Subcutaneous abdominal adipose tissue (tissue), 5 donors: Measurements from ENCODE around the gene DPYD.

Source experiments
- H3K27ac ChIP-seq: one replicate; pipeline ENCODE4 v1.7.0; 2013; ENCODE audit warnings: low read depth, mild to moderate bottlenecking, inconsistent platforms, low read length, moderate library complexity
- H3K27me3 ChIP-seq, 5 donors: one replicate each; pipeline ENCODE4 v1.7.0; 2013; ENCODE audit warnings: low read length in 5 of 5, inconsistent platforms in 1 of 5; ENCODE audit not compliant: control insufficient read depth in 5 of 5, insufficient read depth in 4 of 5
- H3K36me3 ChIP-seq, 5 donors: one replicate each; pipeline ENCODE4 v1.7.0; 2013; ENCODE audit warnings: low read length in 5 of 5; ENCODE audit not compliant: control insufficient read depth in 5 of 5, insufficient read depth in 5 of 5
- H3K4me1 ChIP-seq, 5 donors: one replicate each; pipeline ENCODE4 v1.7.0; 2013; ENCODE audit warnings: low read length in 5 of 5, mild to moderate bottlenecking in 3 of 5, moderate library complexity in 1 of 5; ENCODE audit not compliant: control insufficient read depth in 5 of 5, insufficient read depth in 5 of 5
- H3K4me3 ChIP-seq, 5 donors: one replicate each; pipeline ENCODE4 v1.7.0; 2013; ENCODE audit warnings: low read length in 5 of 5, low read depth in 1 of 5
- H3K9ac ChIP-seq, 5 donors: one replicate each; pipeline ENCODE4 v1.7.0; 2013; ENCODE audit warnings: low read length in 5 of 5, mild to moderate bottlenecking in 4 of 5, moderate library complexity in 3 of 5
- H3K9me3 ChIP-seq, 5 donors: one replicate each; pipeline ENCODE4 v1.7.0; 2013; ENCODE audit warnings: low read length in 5 of 5; ENCODE audit not compliant: control insufficient read depth in 5 of 5
- donor health status: healthy.
- donor health status: healthy.
- donor health status: healthy.
- donor health status: healthy.
- donor health status: healthy.

Gene DPYD

DNA sequence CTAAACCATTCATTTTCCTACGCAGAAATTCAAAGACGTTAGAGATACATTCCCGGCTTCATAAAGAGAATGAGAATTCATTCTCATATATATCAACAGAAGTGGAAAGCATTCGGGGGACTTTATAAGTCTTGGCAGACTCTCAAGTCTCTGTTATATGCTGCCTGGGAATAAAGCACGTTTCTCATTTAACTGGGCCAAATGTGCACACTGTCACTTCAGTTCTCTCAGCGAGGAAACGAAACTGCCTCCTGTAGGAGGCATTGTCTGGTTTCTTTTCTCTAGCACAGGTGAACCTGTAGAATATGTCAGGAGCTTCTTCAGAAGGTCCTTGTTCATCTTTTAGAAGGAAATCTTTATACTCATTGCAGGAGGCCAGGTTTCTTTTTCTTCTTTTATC is 831.7 kb downstream of the DPYD start:
- Histone ChIP-seq H3K4me1 (no peaks in the 10 kb centered on the region), H3K27me3 (no peaks in the 10 kb centered on the region), H3K4me3 (no peak overlapping the region), H3K36me3 (peaks cover 0 to 6% (median 0%) of the 10 kb centered on the region in 5 donors), H3K27ac (no peak overlapping the region), H3K9me3 (no peaks in the 10 kb centered on the region), H3K9ac (no peak overlapping the region)

DNA sequence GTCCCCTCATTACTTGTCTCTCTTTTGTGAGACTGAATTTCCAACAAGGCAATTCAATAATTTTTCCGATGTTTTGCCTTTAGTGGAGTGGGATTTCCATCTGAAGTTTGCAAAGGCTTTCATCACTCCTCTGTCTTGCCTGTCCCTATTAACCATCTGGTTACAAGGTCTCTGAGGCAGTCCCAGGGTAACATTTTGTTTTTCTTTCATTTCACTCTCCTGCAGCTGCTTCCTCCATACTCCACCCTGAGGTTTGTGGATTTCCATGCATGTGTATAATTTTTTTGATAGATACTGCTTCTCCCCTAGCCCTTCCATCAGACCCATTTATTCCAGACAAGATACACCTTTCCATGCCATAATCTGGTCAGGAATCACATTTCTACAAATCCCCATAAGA is 832.4 kb downstream of the DPYD start:
- Histone ChIP-seq H3K9ac (no peak overlapping the region), H3K27me3 (no peaks in the 10 kb centered on the region), H3K9me3 (no peaks in the 10 kb centered on the region), H3K4me3 (no peak overlapping the region), H3K27ac (no peak overlapping the region), H3K4me1 (no peaks in the 10 kb centered on the region), H3K36me3 (no peaks in the 10 kb centered on the region)

DNA sequence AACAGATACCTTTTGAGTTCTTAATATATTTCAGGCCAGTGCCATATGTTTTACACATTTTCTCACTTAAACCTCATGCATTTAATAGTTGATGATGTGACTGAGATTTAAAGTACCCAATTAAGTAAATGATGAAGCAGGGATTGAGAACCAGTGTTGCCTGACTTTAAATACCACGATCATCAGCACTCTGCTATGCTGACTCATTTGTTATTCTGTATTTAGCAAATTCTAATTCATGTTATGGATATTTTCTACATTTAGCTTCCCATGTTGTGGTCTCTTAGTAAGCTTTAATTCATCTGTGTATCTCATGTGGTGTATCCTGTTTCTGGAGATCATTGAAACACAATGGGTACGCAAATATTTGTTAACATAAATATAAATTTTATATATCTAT is 836.3 kb downstream of the DPYD start:
- H3K27me3 ChIP-seq, result no peaks in the 10 kb centered on the region
- H3K36me3 ChIP-seq, result no peaks in the 10 kb centered on the region
- no peak overlapping the region for H3K9ac ChIP-seq
- no peaks in the 10 kb centered on the region for H3K4me1 ChIP-seq
- H3K4me3 ChIP-seq, result no peak overlapping the region
- no peaks in the 10 kb centered on the region for H3K9me3 ChIP-seq
- H3K27ac ChIP-seq, result no peak overlapping the region

DNA sequence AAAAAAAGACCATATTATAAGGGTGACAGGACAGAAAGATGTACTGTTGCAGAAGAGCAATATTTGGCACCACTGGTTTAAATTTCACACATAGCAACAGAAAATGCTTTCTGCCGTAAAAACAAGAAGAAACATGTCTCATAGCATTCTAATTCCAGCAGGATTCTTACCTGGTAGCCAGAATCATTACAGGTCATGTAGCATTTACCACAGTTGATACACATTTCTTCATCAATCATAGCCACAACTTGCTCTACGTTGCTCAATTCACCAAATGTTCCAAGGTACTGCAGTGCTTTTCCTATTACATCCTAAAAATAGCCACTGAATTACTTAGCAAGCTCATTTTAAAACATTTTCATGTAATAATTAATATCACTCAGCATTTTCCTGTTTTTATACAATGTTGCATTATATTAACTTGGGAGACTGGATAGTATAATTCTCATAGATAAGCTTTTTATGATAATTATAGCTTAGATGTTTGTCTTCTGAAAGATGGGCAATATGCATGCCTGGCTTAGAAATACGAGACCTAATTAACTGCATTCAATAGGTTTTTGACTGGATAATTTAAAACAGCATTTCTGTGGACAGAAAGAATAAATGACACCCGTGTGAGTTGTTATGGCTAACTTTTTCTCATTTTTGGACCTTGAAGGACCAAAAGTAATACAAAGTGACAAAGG is 838.5 kb downstream of the DPYD start:
- Histone ChIP-seq H3K36me3 (peaks cover 0 to 3% (median 2%) of the 10 kb centered on the region in 5 donors), H3K4me1 (no peaks in the 10 kb centered on the region), H3K27me3 (no peaks in the 10 kb centered on the region), H3K9ac (no peak overlapping the region), H3K27ac (no peak overlapping the region), H3K9me3 (no peaks in the 10 kb centered on the region), H3K4me3 (no peak overlapping the region)

DNA sequence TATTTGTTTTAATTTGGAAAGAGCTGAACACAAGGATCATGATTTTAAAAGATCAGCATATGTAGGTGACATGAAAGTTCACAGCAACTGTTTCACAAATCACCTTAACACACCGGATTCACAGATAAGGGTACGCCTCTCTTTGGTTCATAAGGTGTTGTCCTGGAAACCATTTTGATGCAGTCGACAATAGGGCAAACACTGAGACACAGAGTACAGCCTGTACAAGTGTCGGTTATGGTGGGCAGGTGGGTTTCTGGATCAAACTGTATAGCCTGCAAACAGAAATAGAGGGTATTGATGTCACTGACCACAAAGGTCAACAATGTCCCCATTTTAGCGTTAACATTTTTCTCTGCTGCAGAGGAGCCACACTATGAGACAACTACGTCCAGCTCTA is 842.0 kb downstream of the DPYD start:
- no peaks in the 10 kb centered on the region for H3K27me3 ChIP-seq
- H3K4me1 ChIP-seq, result no peaks in the 10 kb centered on the region
- peaks cover 3 to 17% (median 5%) of the 10 kb centered on the region in 5 donors for H3K36me3 ChIP-seq
- H3K9ac ChIP-seq, result no peak overlapping the region
- no peak overlapping the region for H3K4me3 ChIP-seq
- no peaks in the 10 kb centered on the region for H3K9me3 ChIP-seq
- H3K27ac ChIP-seq, result no peak overlapping the region

DNA sequence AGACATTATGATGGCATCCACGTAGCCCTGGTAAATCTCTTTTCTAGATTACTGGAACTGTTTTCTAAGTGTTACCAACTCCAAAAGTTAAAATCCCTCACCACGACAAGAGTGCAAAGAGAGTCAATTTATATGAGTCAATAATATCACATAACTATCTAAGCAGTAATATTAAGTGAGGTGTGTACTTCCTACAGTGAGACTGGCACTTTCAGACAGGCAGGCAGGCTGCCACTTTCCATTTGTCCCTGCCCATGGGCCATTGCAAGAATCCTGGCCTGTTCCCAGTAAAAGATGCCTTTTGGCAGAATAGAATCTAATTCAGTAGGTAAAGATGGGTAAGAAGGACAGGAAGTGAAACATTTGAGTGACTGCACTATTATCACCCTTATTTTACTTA is 843.6 kb downstream of the DPYD start:
- no peak overlapping the region for H3K27ac ChIP-seq
- H3K36me3 ChIP-seq, result peaks cover 3 to 17% (median 5%) of the 10 kb centered on the region in 5 donors
- H3K9me3 ChIP-seq, result no peaks in the 10 kb centered on the region
- no peaks in the 10 kb centered on the region for H3K27me3 ChIP-seq
- H3K4me1 ChIP-seq, result no peaks in the 10 kb centered on the region
- no peak overlapping the region for H3K4me3 ChIP-seq
- H3K9ac ChIP-seq, result no peak overlapping the region

DNA sequence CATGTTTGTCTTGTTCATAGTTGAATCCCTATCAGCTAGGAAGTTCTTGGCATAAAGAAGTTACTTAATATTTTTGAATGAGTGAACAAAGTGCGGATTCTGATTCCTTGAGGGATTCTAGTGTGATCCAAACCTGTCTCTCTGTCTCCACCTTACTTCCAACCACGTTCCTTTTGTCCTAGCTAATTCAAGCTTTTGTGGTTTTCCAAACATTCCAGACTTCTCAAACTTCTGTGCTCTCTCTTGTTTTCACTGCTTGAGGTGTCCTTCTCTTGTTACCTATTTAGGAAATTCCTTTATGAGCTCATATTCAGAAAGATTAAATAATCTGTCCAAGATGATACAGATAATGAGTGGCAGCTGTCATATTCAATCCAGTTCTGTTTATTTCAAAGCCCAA is 846.1 kb downstream of the DPYD start:
- Histone ChIP-seq H3K36me3 (peaks cover 3 to 17% (median 5%) of the 10 kb centered on the region in 5 donors), H3K9me3 (no peaks in the 10 kb centered on the region), H3K27me3 (no peaks in the 10 kb centered on the region), H3K4me3 (no peak overlapping the region), H3K27ac (no peak overlapping the region), H3K4me1 (no peaks in the 10 kb centered on the region), H3K9ac (no peak overlapping the region)

DNA sequence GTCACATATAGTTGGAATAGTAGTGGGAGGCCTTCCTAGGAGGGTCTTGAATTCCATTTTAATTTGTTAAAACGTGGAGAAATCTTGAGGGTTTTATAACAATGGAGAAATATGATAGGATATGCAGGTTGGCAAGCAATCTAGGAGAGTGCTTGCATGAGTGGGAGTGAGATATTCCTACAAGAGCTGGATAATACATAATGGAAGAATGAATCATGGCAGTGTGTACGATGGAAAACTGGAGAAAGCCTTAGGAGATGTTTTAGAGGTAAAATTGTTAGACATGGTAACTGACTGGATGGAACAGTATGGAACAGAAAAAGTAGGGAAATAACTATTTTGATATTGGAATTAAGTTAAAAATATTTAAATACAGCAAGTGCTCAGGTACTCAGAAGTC is 846.9 kb downstream of the DPYD start:
- H3K36me3 ChIP-seq, result peaks cover 1 to 16% (median 5%) of the 10 kb centered on the region in 5 donors
- H3K27me3 ChIP-seq, result no peaks in the 10 kb centered on the region
- H3K4me3 ChIP-seq, result no peak overlapping the region
- no peak overlapping the region for H3K9ac ChIP-seq
- H3K27ac ChIP-seq, result no peak overlapping the region
- no peaks in the 10 kb centered on the region for H3K4me1 ChIP-seq
- H3K9me3 ChIP-seq, result no peaks in the 10 kb centered on the region

DNA sequence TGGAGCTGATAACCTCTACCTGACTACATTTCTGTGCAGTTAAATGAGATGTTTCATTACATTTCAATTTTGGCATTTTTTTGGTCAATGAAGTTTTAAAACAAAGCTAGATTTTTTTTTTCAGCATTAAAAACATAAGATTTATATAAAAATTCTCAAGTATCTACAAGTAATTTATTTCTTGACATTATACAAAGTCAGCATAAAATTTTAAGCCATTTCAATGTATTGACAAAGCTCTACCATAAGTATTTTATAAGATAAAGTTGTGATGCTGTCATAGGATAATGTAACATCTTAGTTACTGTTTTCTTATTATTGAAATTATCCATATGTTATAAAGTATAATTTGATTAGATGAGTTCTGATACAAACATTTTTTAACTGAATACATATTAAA is 847.7 kb downstream of the DPYD start:
- Histone ChIP-seq H3K27ac (no peak overlapping the region), H3K36me3 (peaks cover 0 to 14% (median 4%) of the 10 kb centered on the region in 5 donors), H3K4me3 (no peak overlapping the region), H3K9me3 (no peaks in the 10 kb centered on the region), H3K9ac (no peak overlapping the region), H3K4me1 (no peaks in the 10 kb centered on the region), H3K27me3 (no peaks in the 10 kb centered on the region)

DNA sequence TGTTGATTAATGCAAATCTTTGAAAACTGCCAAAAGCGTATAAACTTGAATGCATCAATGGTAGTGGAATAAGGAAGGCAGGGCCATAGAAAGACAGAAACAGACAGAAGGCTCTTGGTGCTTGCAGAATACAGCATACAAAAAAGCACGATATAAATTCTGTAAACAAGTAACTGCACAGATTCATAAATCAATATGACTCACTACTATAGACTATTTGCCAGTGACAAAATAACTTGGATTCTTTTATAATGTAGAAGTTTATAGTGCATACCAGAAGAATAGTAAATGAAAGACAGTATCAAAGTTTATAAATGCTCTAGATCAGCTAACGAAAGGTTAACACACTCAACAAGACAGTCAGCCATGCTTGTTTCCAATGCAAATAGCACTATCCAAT is 849.7 kb downstream of the DPYD start:
- Histone ChIP-seq H3K9me3 (peaks cover 0 to 7% (median 4%) of the 10 kb centered on the region in 5 donors), H3K36me3 (peaks cover 0 to 6% (median under 1%) of the 10 kb centered on the region in 5 donors), H3K27ac (no peak overlapping the region), H3K27me3 (no peaks in the 10 kb centered on the region), H3K9ac (no peak overlapping the region), H3K4me1 (no peaks in the 10 kb centered on the region), H3K4me3 (no peak overlapping the region)
